Right forelimb (tissue), 1 donor: ENCODE results near the gene MMP17.

ENCODE experiments used
- DNase-seq: peaks from one replicate; pipeline ENCODE4 v3.0.0-alpha.2; 2018

The MMP17 gene

DNA sequence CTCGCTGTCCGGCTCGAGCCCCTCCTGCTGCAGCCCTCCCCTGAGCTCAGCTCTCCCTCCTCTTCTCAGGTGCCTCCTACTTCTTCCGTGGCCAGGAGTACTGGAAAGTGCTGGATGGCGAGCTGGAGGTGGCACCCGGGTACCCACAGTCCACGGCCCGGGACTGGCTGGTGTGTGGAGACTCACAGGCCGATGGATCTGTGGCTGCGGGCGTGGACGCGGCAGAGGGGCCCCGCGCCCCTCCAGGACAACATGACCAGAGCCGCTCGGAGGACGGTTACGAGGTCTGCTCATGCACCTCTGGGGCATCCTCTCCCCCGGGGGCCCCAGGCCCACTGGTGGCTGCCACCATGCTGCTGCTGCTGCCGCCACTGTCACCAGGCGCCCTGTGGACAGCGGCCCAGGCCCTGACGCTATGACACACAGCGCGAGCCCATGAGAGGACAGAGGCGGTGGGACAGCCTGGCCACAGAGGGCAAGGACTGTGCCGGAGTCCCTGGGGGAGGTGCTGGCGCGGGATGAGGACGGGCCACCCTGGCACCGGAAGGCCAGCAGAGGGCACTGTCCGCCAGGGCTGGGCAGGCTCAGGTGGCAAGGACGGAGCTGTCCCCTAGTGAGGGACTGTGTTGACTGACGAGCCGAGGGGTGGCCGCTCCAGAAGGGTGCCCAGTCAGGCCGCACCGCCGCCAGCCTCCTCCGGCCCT lies 22.8 kb downstream of the MMP17 start:
- no peak for DNase-seq

DNA sequence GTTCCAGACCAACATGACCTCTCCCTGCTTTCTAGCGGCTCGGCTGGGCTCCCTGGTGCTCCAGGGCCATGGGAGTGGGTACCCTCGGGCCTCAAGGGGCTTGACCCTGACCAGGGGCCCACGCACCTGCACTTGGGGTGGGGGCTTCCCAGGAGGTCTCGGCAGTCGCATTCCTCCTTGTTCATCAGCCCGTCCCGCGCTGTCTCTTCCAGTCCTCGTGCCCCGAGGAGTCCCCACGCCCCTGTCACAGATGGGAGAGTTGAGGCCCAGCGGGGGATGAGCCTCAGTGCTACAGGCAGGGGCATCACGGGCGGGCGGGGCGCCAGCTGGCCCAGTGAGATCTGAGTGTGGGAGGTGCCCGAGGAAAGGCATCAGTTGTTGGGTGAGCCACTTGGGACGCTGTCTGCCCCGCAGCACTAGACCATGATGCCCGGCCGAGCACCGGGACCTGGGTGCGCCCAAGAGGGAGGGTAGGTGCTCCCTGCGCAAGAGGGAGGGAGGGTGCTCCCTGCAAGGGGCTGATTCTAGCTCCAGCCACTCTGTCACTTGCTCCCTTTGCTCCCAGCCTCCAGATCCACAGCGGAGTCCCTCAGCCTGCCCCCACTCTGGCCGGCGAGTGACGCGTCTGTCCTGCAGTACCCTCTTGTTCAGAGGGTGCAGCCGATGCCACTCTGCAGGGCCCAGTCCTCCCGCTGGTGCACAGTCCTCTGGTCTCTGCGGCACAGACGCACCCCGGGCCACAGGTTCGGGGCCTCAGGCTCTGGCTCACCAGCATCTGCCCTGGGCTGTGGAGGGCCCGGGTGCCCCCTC lies 23.8 kb downstream of the MMP17 start:
- no peak for DNase-seq

DNA sequence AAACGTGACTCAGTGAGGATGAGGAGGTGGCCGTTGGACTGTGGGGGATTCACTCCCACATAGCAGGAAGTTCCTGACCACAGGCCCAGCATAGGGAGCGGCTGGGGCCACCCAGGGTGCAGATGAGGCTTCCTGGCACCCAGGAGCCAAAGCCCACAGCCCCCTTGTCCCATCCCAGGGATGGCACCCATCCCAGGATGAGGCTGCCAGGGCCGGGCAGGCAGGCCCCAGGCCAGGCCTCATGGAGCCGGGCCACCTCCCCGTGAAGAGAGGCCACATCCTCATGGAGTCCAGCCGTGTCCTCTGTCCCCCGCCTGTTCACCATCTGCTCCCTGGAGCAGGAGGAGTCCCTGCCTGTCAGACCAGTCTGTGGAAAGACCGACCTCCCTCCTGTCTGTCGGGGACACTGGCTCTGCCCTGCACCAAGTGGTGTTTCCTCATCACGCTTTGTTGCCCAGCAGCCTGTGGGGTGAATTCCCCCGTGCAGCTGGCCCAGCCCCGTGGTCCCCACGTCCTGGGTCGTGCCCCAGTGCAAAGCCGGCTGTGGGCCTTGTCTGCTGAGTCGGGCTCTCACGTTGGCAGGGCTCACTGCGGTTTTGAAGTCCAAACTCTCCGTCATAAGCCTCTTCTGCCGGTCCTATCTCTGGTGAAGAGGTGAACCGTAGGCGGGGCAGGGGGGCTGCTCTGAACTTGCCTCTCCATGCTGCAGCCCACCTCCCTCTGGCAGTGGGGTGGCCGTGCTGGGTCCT lies 24.5 kb downstream of the MMP17 start:
- DNase-seq, result no peak

DNA sequence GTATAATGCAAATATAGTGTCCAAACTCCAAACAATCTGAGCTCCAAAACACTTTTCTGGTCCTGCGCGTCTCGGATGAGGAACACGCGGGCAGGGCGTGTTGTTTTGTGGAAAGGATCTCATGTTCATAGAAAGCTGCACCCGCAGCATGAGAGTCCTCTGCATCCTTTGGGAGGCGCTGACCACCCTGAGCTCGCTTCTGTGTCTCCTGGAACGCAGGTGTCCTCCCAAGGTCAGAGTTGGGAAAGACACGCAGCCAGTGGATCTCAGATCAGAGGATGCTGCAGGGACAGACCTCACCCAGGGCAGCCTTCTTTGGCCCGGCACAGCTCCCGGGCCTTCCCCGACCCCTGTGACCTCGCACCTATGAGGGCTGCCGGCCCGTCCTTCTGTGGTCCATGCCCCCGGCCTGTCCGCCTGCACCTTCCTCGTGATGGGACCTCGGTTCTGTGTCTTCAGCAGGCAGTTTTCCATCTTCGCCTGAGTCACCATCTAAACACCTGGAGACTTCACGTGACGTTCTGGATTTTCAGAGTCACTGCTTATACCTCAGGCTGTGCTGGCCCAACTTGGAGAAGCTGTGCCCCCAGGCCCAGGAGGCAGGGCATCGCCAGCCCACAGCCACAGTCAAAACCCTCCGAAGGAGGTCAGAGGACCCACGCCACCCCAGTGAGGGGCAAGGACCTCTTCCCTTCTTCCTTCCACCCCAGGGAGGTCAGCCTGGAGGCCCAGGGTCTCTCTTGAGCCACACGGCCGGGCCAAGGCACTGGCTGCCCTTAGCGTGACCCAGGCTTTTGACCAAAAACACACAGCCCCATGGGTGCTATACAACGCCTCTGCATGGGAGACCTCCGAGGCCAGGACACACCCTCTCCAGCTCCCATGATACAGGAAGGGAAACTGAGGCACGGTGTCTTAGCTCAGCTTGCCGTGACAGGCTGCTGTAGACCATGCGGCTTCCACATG lies 25.9 kb downstream of the MMP17 start:
- DNase-seq, result no peak

DNA sequence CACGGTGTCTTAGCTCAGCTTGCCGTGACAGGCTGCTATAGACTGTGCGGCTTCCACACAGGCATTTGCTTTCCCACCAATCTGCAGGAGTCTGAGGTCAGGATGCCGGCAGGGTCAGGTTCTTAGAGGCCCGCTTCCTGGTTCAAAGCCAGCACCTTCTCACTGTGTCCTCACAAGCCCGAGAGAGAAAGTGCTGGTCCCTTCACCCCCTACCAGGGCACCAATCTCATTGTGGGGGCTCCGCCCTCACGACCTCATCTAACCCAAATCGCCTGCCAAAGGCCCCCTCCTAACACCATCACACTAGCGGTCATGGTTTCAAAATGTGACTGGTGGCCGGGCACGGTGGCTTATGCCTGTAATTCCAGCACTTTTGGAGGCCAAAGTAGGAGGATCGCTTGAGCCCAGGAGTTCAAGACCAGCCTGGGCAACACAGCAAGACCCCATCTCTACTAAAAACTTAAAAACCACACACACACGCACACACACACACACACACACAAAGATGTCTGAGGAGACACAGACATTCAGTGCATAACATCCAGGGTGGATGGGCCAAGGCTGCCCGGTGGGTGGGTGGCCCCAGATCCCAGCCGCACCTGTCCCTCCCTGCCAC lies 26.8 kb downstream of the MMP17 start:
- DNase-seq, result no peak

DNA sequence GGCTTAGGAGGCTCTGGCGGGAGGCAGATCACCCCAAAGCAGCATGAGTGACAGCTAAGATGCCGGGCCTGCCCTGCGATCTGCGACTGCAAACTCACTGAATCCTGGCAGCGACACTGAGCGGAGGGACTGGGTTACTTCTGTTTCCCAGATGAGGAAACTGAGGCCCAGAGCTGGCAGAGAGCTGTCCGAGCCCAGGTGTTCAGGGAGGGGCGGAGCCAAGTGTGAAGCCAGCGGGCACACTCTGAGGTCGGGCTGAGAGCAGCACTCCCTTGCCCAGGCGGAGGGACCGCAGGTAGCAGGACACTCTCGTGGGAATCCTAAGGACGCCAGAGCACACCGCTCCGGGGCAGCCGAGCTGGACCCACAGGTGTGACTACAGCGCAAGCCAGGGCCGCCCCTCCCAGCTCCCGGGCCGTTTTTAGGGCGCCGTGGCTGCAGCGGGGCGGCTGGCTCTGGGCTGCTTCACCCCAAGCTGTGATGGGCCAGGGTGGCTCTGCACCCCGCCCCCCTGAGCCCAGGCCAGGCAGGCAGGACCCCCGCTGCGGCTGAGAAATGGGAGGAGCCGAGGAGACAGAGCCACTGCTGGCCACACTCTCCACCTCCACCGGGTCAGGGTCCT lies 27.4 kb downstream of the MMP17 start:
- DNase-seq, result no peak

DNA sequence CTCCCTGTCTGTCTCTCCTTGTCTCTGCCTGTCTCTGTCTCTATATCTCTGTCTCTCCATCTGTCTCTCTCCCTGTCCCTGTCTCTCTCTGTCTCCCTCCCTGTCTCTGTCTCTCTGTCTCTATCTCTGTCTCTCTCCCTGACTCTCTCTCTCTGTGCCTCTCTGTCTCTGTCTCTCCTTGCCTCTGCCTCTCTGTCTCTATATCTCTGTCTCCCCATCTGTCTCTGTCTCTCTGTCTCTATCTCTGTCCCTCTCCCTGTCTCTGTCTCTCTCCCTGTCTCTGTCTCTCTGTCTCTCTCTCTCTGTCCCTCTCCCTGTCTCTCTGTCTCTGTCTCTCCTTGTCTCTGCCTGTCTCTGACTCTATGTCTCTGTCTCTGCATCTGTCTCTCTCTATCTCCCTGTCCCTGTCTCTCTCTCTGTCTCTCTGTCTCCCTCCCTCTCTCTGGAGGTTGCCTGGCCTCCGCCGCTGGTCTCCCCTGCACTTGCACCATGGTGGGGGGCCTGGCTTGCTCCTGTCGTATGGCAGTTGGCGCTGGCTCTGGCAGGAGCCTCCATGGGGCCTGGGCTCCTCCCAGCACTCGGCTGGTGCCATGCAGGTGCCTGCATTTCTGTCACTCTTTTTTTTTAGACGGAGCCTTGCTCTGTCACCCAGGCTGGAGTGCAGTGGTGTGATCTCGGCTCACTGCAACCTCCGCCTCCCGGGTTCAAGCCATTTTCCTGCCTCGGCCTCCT lies 28.3 kb downstream of the MMP17 start:
- no peak for DNase-seq

DNA sequence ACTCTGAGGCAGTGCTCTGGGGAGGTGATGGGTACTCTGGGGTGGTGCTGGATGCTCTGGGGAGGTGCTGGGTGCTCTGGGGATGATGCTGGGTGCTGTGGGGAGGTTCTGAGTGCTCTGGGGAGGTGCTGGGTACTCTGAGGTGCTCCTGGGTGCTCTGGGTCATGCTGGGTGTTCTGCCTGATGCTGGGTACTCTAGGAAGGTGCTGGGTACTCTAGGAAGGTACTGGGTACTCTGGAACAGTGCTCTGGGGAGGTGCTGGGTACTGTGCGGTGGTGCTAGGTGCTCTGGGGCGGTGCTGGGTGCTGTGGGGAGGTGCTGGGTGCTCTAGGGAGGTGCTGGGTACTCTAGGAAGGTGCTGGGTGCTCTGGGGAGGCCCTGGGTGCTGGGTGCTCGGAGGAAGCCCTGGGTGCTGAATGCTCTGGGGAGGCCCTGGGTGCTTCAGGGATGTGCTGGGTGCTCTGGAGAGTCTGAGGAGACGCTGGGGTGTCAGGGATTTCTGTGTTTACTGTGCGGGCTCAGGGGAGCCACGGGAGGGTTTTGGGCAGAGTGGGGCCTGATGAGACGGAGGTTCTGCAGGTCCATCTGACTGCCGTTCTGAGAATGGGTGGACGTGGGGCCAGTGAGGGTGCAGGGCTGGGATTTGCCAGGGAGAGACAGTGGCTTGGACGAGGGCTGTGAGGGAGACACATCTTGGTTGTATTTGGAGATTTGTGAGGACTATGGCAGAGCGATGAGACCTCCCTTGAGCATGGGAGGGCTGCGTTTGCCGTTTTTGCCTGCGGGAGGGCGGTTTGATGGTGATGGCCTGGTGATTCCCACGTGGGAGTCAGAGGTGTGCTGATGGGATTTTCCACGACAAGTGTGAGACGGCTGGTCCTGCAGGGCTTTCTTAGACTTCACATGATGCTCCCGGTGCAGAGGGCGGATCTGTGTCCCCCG lies 30.0 kb downstream of the MMP17 start:
- peak; percentile 35 for DNase-seq

DNA sequence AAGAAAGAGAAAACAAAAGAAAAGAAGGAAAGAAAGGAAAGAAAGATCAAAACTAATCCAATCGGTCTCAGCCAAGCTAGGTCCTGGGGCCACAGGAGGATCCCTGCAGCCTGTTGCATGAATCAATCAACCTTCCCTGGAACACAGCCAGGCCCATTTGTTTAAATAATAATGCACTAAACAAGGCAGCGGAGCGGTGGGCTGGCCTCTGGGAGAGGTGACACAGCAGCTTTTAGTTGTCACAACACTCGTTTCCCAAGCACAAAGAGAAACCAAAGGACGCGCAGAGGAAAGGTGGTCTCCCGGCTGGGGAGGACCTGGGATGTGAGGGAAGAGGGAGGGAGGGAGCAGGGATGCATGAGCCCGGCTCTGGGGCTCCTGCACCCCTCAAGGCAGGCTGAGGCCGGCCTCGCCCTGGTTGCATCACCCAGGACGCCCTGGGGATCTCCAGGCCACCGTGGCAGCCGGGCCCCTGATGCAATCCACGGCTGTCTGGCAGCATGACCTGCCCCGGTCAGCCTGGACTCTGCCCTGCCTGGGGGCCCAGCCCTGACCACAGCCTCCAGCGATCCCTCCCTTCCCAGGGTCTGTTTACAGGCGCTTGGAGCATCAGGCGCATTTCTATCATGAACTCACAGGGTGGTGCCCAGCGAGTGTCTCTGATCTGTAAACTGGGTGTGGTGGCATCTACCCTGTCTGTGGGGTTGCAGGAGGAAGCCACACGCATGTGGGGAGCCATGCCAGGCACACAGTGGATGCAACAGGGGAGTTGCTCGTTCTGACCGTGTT lies 32.5 kb downstream of the MMP17 start:
- peak; percentile 50 for DNase-seq

DNA sequence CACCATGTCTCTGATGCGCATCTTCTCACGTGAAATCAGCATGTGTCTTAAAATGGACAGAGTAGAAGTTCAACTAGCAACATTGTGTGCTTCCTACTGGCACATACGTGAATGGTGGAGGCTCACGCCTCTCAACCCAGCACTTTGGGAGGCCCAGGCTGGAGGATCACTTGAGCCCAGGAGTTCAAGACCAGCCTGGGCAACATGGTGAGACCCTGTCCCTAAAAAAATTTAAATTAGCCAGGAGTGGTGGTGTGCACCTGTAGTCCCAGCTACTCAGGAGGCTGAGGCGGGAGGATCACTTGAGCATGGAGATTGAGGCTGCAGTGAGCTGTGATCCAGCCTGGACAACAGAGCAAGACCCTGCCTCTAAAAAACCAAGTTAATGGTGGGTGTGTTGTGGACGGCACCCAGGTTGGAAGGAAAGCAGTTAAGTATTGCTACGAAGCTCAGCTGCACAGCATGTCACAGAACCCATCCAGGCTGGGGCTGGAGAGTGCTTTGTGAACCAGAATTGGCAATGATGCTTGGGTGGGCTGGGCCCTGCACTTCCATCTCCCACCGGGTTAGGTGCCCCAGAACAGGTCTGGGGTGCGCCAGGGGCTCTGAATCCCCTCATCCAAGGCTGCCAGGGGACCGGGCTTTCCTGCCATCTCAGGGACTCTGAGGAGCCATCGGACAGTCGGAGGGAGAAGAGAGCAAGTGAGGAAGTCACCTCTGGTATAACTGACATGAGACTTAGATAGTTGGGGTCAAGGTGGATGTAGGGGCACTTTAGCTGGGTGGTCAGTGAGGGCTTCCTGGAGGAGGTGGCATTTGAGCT lies 33.3 kb downstream of the MMP17 start:
- peak; percentile 30 for DNase-seq

DNA sequence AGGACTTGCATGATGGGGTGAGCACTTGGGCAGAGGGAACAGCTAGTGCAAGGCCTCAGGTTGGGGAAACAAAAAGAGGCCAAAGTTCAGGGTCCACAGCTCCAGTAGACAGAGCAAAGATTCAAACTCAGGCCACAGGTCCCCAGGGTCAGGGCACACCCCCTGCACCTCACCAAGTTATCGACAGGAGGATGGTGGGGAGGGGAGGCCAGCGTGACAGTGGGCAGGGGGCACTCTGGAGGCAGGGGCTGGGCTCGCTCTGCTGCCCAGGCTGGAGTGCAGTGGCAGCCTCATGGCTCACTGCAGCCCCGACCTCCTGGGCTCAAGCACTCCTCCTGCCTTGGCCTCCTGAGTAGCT lies 33.9 kb downstream of the MMP17 start:
- no peak for DNase-seq

DNA sequence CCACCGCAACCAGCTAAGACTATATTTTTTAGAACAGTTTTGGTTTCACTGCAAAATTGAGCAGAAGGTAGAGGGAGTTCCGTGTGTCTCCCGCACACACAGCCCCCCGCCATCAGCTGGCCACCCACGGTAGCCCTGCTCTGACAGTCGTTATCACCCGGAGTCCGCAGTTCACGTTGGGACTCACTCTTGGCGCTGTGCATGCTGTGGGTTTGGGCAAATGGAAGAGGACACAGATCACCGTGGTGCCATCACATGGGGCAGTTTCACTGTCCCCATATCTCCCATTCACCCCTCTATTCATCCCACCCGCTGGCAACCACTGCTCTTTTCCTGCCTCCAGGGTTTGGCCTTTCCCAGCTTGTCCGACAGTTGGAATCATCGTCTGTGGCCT lies 34.4 kb downstream of the MMP17 start:
- no peak for DNase-seq

DNA sequence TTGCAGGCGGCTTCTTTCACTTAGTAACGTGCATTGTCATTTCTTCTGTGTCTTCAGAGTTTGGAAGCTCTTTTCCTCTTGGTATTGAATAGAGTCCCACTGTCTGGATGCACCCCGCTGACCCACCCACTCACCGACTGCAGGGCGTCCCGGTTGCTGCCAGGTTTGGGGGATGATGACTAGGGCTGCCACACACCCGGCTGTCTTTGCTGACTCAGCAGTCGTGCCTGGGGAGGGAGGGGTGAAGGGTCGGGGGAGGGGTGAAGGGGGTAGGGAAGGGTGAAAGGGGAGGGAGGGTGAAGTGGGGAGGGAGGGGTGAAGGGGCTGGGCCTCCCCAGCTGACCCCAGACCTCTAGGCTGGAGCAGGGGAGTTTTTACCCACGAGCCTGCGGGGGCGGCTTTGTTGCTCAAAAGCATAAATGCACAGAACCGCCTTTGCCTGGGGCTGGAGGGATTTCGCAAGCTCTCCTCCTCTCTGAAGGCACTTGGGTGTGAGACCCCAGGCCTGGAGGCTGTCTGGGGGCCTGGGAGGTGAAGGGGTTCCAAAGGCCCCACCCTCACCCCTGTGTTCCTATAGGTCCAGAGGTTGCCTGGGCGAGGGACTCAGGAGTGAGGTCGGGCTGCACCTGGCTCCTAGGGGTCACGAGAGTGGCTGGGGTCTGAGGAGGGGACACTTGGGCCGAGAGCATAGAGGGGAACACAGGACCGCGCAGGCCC lies 35.0 kb downstream of the MMP17 start:
- DNase-seq, result peak; percentile 41

DNA sequence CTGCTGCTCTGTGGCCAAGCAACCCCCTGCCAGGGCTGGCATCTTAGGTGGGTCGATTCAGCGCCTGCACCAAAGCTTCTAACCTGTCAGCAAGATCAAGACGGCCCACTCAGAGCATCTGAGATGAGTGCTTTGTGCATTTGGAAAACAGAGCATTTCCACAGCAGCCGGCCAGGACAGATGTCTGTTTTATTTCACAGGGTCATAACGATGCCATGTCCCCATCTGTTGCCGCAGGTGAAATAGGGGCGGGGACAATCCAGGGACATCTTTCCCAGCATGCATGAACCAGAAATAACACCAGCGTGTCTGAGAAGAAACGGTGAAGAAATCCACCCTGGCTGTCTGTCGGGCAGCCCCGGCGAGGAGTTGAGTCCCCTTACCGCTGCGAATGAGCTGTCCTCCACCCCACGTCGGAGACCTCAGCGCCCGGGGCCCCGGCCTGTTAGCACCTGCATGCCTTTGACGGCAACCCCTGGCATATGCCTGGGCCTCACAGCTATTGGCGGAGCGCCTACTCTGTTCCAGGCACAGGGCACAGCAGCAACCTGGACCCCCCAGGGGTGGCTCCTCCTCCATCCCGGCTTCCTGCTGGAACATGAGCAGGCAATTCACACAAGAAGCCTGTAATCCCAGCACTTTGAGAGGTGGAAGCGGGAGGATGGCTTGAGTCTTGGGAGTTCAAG lies 35.7 kb downstream of the MMP17 start:
- no peak for DNase-seq

DNA sequence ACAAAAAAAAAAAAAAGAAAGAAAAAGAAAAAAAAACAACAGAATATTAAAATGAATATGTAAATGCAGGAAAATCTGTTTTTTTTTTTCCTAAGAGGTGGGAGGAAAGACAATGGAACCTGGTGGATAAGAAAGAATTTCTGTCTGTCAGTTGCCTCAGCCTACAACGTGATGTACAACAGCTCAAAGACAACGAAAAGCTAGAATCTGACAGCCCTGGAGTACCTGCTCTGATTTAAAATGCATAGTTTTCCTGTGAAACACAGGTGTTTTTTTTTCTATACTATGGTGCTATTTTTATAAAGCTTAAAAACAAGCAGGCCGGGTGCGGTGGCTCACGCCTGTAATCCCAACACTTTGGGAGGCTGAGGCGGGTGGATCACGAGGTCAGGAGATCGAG lies 36.3 kb downstream of the MMP17 start:
- DNase-seq, result no peak

DNA sequence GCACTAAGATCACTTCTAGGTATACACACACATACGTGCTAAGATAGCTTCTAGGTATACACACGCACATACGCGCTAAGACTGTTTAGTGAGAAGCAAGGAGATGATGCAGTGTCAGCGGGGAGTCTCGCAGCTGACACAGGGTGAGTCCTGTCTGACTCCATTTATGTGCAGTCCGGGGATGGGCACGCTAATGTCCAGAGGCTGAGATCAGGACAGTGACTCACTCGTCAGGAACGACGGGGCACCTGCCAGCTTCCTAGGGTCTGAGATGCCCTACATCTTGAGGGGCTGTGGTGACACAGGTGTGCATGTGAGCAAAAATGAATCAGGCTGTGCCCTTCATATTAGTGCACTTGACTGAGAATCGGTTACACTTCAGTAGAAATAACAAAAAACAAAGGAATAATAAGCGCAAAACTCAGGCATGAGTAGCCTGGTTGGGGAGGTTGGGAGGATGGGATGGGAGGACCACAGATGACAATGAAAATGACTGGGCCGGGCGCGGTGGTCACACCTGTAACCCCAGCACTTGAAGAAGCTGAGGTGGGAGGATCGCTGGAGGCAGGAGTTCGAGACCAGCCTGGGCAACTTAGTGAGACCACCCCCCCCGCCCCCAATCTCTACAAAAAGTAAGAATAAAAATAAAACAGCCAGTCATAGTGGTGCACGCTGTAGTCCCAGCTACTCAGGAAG lies 37.1 kb downstream of the MMP17 start:
- no peak for DNase-seq
